Measurements from ENCODE around the gene FIGNL2. TPM values are rescaled to one million over a fixed set of nuclear protein-coding genes. Genes with fewer than 3 reads are reported as not detected.
A peak's percentile ranks its signal among the peaks of the same experiment; 100 is the strongest.

Gene FIGNL2
- polyA plus RNA-seq, 2 of the 4 experiments (the other 2 are of a cell fraction) = 0.26 to 0.46 TPM

DNA sequence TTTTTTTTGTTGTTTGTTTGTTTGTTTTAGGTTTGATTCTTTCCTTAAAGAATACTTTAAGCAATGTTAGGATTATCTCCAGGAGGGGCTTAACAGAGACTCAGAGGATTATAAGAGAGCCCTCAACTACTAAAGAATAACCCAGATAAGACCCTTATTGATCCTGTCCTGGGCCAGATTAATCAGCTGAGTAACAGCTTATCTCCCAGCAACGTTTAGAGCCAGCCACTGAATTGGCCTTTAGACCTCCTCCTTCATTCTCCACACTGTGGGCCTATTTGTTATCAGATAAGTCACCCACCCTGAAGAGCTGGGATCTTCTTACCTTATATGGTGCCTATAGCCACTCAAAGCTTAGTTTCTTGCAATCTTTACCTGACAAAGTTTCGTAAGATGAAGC, 71.1 kb downstream of the FIGNL2 start:
- DNase-seq (ENCODE audit: low read depth in 1 of 2, low spot score in 1 of 2) (no peak), ATAC-seq (no peak), FAIRE-seq (no peak)
- Histone ChIP-seq H3K4me3 (no peak overlapping the region), H3K27ac (no peak overlapping the region), H3K4me1 (peaks cover 11% of the 10 kb centered on the region; the same call in 2 of the 3 replicates), H3K4me2 (no peak overlapping the region), H3K9me3 (peaks cover 8% of the 10 kb centered on the region)
- ChIA-PET POLR2A (no interaction called here), CTCF (interaction anchor here (0.6 to 1.2 kb wide), 2 partner anchors 43 to 245 kb away, joined by 3 read pairs; no protein-coding TSS in a partner anchor)
- WGBS (ENCODE audit: missing lambda C conversion rate) = 46% methylated on average over 2 of the region's 2 CpGs
- TF ChIP-seq POLR2AphosphoS2 (conservative IDR thresholded peaks at IDR 0.05; ENCODE audit: low read length) (no peak), HOXA7 (CRISPR knock-in tag; IDR thresholded peaks at IDR 0.05) (no peak), MAFK (IDR thresholded peaks at IDR 0.05; ENCODE audit: partially characterized antibody) (no peak), JUNB (IDR thresholded peaks at IDR 0.05) (no peak), RAD21 (conservative IDR thresholded peaks at IDR 0.05 in 1 of 2, IDR thresholded peaks at IDR 0.05 in 1 of 2) (no peak), FOSL2 (IDR thresholded peaks at IDR 0.05) (no peak), FOSL2 (CRISPR knock-in tag; IDR thresholded peaks at IDR 0.05) (no peak), REST (IDR thresholded peaks at IDR 0.05) (no peak), ELK1 (IDR thresholded peaks at IDR 0.05; ENCODE audit: low read depth, low read length) (no peak), HEYL (CRISPR knock-in tag; IDR thresholded peaks at IDR 0.05) (no peak), ZNF302 (CRISPR knock-in tag; IDR thresholded peaks at IDR 0.05) (no peak)

DNA sequence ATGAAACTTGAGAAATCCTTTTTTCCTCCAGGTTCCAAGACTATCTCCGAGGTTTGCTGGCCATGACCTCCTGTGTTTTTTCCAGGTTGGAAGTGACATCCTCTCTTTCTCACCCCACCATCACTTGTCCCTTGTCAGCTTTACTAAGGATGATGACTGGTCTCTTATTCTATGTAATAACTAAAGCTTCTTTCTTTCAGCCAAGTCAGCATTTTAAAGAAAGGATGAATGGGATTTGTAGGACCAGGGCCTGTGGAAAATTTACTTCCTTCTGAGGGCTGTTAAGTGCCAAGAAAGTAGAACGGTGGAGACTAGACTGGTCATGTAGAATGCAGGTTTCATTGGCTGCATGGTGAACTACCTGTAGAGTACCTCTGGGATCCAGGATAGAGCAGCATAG, 73.6 kb downstream of the FIGNL2 start:
- TF ChIP-seq MAFK (IDR thresholded peaks at IDR 0.05; ENCODE audit: partially characterized antibody) (peak; percentile 94), TFCP2L1 (CRISPR knock-in tag; IDR thresholded peaks at IDR 0.05) (no peak)
- DNase-seq (ENCODE audit: low read depth in 1 of 2, low spot score in 1 of 2) (no peak), FAIRE-seq (no peak), ATAC-seq (no peak)
- H3K9me3 ChIP-seq = peaks cover 8% of the 10 kb centered on the region
- ChIA-PET POLR2A (no interaction called here), CTCF (interaction anchor here (1.3 kb wide), 1 partner anchor 13 kb away, joined by 3 read pairs; no protein-coding TSS in a partner anchor)
- peak overlapping the region in 1 of 2 experiments; percentile 82; a peak in 1 of 6 replicates for H3K27ac ChIP-seq
- H3K4me1 ChIP-seq = peaks cover 11% of the 10 kb centered on the region; the same call in 2 of the 3 replicates
- no peak overlapping the region for H3K4me3 ChIP-seq
- WGBS (ENCODE audit: missing lambda C conversion rate) = 71% methylated on average over 2 of the region's 2 CpGs
- no peak overlapping the region for H3K4me2 ChIP-seq

DNA sequence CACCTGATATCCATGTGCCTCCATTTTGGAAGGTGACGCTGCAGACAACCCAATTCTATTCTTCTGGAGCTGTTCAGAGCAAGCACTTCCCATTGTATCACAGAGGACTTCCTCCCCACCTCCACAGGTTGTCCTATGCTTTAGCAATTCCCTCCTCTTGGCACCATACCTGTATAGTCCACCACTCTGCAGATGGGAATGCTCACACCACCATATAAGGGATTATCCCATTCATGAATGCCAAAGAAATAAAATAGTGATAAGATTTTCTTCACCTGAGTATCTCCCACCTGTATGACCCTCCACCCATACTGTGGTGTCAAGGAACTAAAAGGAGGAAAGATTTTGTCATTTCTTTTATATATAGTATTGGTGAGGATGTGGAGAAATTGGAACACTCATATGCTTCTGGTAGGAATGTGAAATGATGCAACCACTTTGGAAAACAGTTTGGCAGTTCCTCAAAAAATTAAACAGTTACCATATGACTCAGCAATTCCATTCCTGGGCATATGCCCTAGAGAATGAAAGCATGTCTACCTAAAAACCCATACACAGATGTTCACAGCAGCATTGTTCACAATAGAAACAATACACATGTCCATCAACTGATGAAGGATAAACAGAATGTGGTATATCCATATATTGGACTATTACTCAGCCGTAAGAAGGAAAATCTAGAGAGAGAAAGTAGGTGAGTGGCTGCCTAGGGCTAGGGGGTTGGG, 75.2 kb downstream of the FIGNL2 start:
- Histone ChIP-seq H3K4me3 (no peak overlapping the region), H3K9me3 (peaks cover 8% of the 10 kb centered on the region), H3K4me1 (peaks cover 11% of the 10 kb centered on the region; the same call in 2 of the 3 replicates), H3K4me2 (peak overlapping the region; percentile 13; the same call in 1 of the 3 replicates), H3K27ac (peak overlapping the region; percentile 73 to 82)
- DNase-seq (ENCODE audit: low read depth in 1 of 2, low spot score in 1 of 2) (peak in 1 of 2 experiments; percentile 50), ATAC-seq (peak; percentile 31 to 60; a peak in 3 of 6 replicates), FAIRE-seq (no peak)
- CTCF ChIA-PET = interaction anchor here (0.6 to 1.3 kb wide), 2 partner anchors 15 to 41 kb away, joined by 3 read pairs; no protein-coding TSS in a partner anchor
- WGBS (ENCODE audit: missing lambda C conversion rate) = 89% methylated on average over 2 of the region's 2 CpGs
- POLR2A ChIA-PET = no interaction called here
- TF ChIP-seq, protein P1, sequence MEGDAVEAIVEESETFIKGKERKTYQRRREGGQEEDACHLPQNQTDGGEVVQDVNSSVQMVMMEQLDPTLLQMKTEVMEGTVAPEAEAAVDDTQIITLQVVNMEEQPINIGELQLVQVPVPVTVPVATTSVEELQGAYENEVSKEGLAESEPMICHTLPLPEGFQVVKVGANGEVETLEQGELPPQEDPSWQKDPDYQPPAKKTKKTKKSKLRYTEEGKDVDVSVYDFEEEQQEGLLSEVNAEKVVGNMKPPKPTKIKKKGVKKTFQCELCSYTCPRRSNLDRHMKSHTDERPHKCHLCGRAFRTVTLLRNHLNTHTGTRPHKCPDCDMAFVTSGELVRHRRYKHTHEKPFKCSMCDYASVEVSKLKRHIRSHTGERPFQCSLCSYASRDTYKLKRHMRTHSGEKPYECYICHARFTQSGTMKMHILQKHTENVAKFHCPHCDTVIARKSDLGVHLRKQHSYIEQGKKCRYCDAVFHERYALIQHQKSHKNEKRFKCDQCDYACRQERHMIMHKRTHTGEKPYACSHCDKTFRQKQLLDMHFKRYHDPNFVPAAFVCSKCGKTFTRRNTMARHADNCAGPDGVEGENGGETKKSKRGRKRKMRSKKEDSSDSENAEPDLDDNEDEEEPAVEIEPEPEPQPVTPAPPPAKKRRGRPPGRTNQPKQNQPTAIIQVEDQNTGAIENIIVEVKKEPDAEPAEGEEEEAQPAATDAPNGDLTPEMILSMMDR (IDR thresholded peaks at IDR 0.05) = no peak
- TF ChIP-seq MAFK (IDR thresholded peaks at IDR 0.05; ENCODE audit: partially characterized antibody) (peak; percentile 93), NFE2L2 (conservative IDR thresholded peaks at IDR 0.05; ENCODE audit: low read length) (peak; percentile 77), CEBPB (IDR thresholded peaks at IDR 0.05) (peak; percentile 50 to 87; a peak in 3 of 4 replicates), FOSL2 (IDR thresholded peaks at IDR 0.05) (no peak), FOSL2 (CRISPR knock-in tag; IDR thresholded peaks at IDR 0.05) (peak; percentile 55; the same call in 1 of the 2 replicates), TP53 (CRISPR knock-in tag; IDR thresholded peaks at IDR 0.05) (no peak), KDM5A (IDR thresholded peaks at IDR 0.05) (no peak), ZSCAN20 (CRISPR knock-in tag; IDR thresholded peaks at IDR 0.05) (no peak)

All from A549 (cell line).